ENCODE measurements around the gene GRAMD1B.

Gene GRAMD1B

GRCh38 chr11:123587044-123587443 lies 157.0 kb downstream of the GRAMD1B start:
- Histone ChIP-seq H2AFZ (ENCODE audit: low read depth) (no peak overlapping the region), H3K4me2 (no peak overlapping the region), H3K9ac (no peak overlapping the region), H4K20me1 (ENCODE audit: insufficient read depth) (no peaks in the 10 kb centered on the region), H3K4me3 (IDR thresholded peaks at IDR 0.05; ENCODE audit: insufficient read depth, low read depth, low read length) (no peak overlapping the region), H3K79me2 (ENCODE audit: insufficient read depth, low read depth) (no peaks in the 10 kb centered on the region), H3K27me3 (ENCODE audit: insufficient read depth, low read depth) (no peaks in the 10 kb centered on the region), H3K4me1 (ENCODE audit: low read depth, poor library complexity, severe bottlenecking) (no peaks in the 10 kb centered on the region), H3K36me3 (ENCODE audit: insufficient read depth) (no peaks in the 10 kb centered on the region), H3K27ac (no peak overlapping the region)
- TF ChIP-seq CTCF (conservative IDR thresholded peaks at IDR 0.05; ENCODE audit: low read depth, low read length): no peak

GRCh38 chr11:123587559-123587958 lies 157.5 kb downstream of the GRAMD1B start:
- Histone ChIP-seq H3K4me2 (no peak overlapping the region), H3K27me3 (ENCODE audit: insufficient read depth, low read depth) (no peaks in the 10 kb centered on the region), H3K27ac (no peak overlapping the region), H3K36me3 (ENCODE audit: insufficient read depth) (no peaks in the 10 kb centered on the region), H3K4me1 (ENCODE audit: low read depth, poor library complexity, severe bottlenecking) (no peaks in the 10 kb centered on the region), H3K9ac (no peak overlapping the region), H3K79me2 (ENCODE audit: insufficient read depth, low read depth) (no peaks in the 10 kb centered on the region), H3K4me3 (IDR thresholded peaks at IDR 0.05; ENCODE audit: insufficient read depth, low read depth, low read length) (no peak overlapping the region), H4K20me1 (ENCODE audit: insufficient read depth) (no peaks in the 10 kb centered on the region), H2AFZ (ENCODE audit: low read depth) (no peak overlapping the region)
- no peak for TF ChIP-seq CTCF (conservative IDR thresholded peaks at IDR 0.05; ENCODE audit: low read depth, low read length)

- Histone ChIP-seq H2AFZ (ENCODE audit: low read depth) (no peak overlapping the region), H3K4me3 (IDR thresholded peaks at IDR 0.05; ENCODE audit: insufficient read depth, low read depth, low read length) (no peak overlapping the region), H3K27me3 (ENCODE audit: insufficient read depth, low read depth) (no peaks in the 10 kb centered on the region), H3K9ac (no peak overlapping the region), H3K4me2 (no peak overlapping the region), H3K79me2 (ENCODE audit: insufficient read depth, low read depth) (no peaks in the 10 kb centered on the region), H3K27ac (no peak overlapping the region), H4K20me1 (ENCODE audit: insufficient read depth) (no peaks in the 10 kb centered on the region), H3K4me1 (ENCODE audit: low read depth, poor library complexity, severe bottlenecking) (no peaks in the 10 kb centered on the region), H3K36me3 (ENCODE audit: insufficient read depth) (no peaks in the 10 kb centered on the region)
- TF ChIP-seq CTCF (conservative IDR thresholded peaks at IDR 0.05; ENCODE audit: low read depth, low read length): no peak
Measured at GRCh38 chr11:123588117-123588863, 158.2 kb downstream of the GRAMD1B start.

- H2AFZ ChIP-seq (ENCODE audit: low read depth): no peak overlapping the region
- no peak overlapping the region for H3K4me2 ChIP-seq
- no peak overlapping the region for H3K27ac ChIP-seq
- no peaks in the 10 kb centered on the region for H4K20me1 ChIP-seq (ENCODE audit: insufficient read depth)
- H3K27me3 ChIP-seq (ENCODE audit: insufficient read depth, low read depth): no peaks in the 10 kb centered on the region
- no peak overlapping the region for H3K4me3 ChIP-seq (IDR thresholded peaks at IDR 0.05; ENCODE audit: insufficient read depth, low read depth, low read length)
- no peaks in the 10 kb centered on the region for H3K4me1 ChIP-seq (ENCODE audit: low read depth, poor library complexity, severe bottlenecking)
- no peak overlapping the region for H3K9ac ChIP-seq
- H3K79me2 ChIP-seq (ENCODE audit: insufficient read depth, low read depth): no peaks in the 10 kb centered on the region
- TF ChIP-seq CTCF (conservative IDR thresholded peaks at IDR 0.05; ENCODE audit: low read depth, low read length): no peak
- no peaks in the 10 kb centered on the region for H3K36me3 ChIP-seq (ENCODE audit: insufficient read depth)
Measured at GRCh38 chr11:123588864-123589262, 158.8 kb downstream of the GRAMD1B start.

All from KMS-11 (cell line).